Liver (tissue), 9 donors: ENCODE results near the gene LARGE1. TPM values are rescaled to one million over a fixed set of nuclear protein-coding genes. Genes with fewer than 3 reads are reported as not detected.

Experiments used
- DNase-seq: peaks from one replicate; pipeline ENCODE4 v3.0.0-alpha.2; 2017; ENCODE audit warnings: low spot score
- H3K27ac ChIP-seq, 2 donors: one replicate each; pipeline ENCODE4 v1.7.0; 2013; ENCODE audit warnings: inconsistent platforms in 2 of 2, low read length in 2 of 2, control low read depth in 1 of 2, low read depth in 1 of 2, mild to moderate bottlenecking in 1 of 2
- H3K27me3 ChIP-seq, 4 donors: one replicate each; pipeline versions ENCODE4 v1.6.1 to v1.7.0; 2013; ENCODE audit warnings: low read length in 3 of 4, inconsistent platforms in 1 of 4, mild to moderate bottlenecking in 1 of 4, moderate library complexity in 1 of 4; ENCODE audit not compliant: control insufficient read depth in 4 of 4, insufficient read depth in 4 of 4
- H3K36me3 ChIP-seq, 4 donors: one replicate each; pipeline versions ENCODE4 v1.6.1 to v1.7.0; 2013; ENCODE audit warnings: low read length in 3 of 4, mild to moderate bottlenecking in 3 of 4, low read depth in 1 of 4, moderate library complexity in 1 of 4; ENCODE audit not compliant: control insufficient read depth in 4 of 4, insufficient read depth in 3 of 4
- H3K4me1 ChIP-seq, 4 donors: one replicate each; pipeline versions ENCODE4 v1.6.1 to v1.7.0; 2013; ENCODE audit warnings: low read length in 3 of 4, mild to moderate bottlenecking in 3 of 4, moderate library complexity in 1 of 4; ENCODE audit not compliant: control insufficient read depth in 4 of 4, insufficient read depth in 4 of 4
- H3K4me3 ChIP-seq, 3 donors: one replicate each; pipeline versions ENCODE4 v1.6.1 to v1.7.0; 2013; ENCODE audit warnings: low read length in 3 of 3, control low read depth in 1 of 3, low read depth in 1 of 3, mild to moderate bottlenecking in 1 of 3
- H3K9ac ChIP-seq, 2 donors: one replicate each; pipeline ENCODE4 v1.7.0; 2013; ENCODE audit warnings: low read length in 2 of 2, mild to moderate bottlenecking in 2 of 2, moderate library complexity in 2 of 2, control low read depth in 1 of 2, low read depth in 1 of 2
- H3K9me3 ChIP-seq, 4 donors: one replicate each; pipeline versions ENCODE4 v1.6.1 to v1.7.0; 2013; ENCODE audit warnings: low read length in 3 of 4; ENCODE audit not compliant: control insufficient read depth in 4 of 4
- ATF3 ChIP-seq: IDR thresholded peaks from 2 replicates; pipeline ENCODE4 v1.6.1; 2016; ENCODE audit warnings: antibody characterized with exemption
- CTCF ChIP-seq: fragments of 150-350 bp; IDR thresholded peaks from 2 replicates; pipeline ENCODE4 v1.5.1; 2017; ENCODE audit warnings: improper control_type of control experiment, low read depth, low read length; ENCODE audit not compliant: missing input control
- EGR1 ChIP-seq, 2 donors: IDR thresholded peaks; 2 replicates each; pipeline ENCODE4 v1.6.1; 2016 to 2018; ENCODE audit warnings: antibody characterized with exemption in 2 of 2, low read depth in 2 of 2
- FOXA1 ChIP-seq: IDR thresholded peaks from 2 replicates; pipeline ENCODE4 v1.6.1; 2016; ENCODE audit warnings: antibody characterized with exemption
- FOXA2 ChIP-seq: IDR thresholded peaks from 2 replicates; pipeline ENCODE4 v1.6.1; 2016; ENCODE audit warnings: antibody characterized with exemption
- HNF4G ChIP-seq: IDR thresholded peaks from 2 replicates; pipeline ENCODE4 v1.6.1; 2016; ENCODE audit warnings: antibody characterized with exemption
- JUND ChIP-seq, 2 donors: IDR thresholded peaks; 2 replicates each; pipeline ENCODE4 v1.6.1; 2016; ENCODE audit warnings: antibody characterized with exemption in 2 of 2
- MAX ChIP-seq: IDR thresholded peaks from 2 replicates; pipeline ENCODE4 v1.6.1; 2016; ENCODE audit warnings: antibody characterized with exemption
- NR2F2 ChIP-seq: IDR thresholded peaks from 2 replicates; pipeline ENCODE4 v1.6.1; 2016; ENCODE audit warnings: antibody characterized with exemption
- REST ChIP-seq: IDR thresholded peaks from 2 replicates; pipeline ENCODE4 v1.6.1; 2016; ENCODE audit warnings: antibody characterized with exemption, mild to moderate bottlenecking
- RXRA ChIP-seq, 2 donors: IDR thresholded peaks; 2 replicates each; pipeline ENCODE4 v1.6.1; 2017 to 2018; ENCODE audit warnings: antibody characterized with exemption in 2 of 2, mild to moderate bottlenecking in 1 of 2
- SP1 ChIP-seq: IDR thresholded peaks from 2 replicates; pipeline ENCODE4 v1.6.1; 2018; ENCODE audit warnings: antibody characterized with exemption, mild to moderate bottlenecking
- TAF1 ChIP-seq: conservative IDR thresholded peaks from 2 replicates; pipeline ENCODE4 v1.6.1; 2016; ENCODE audit warnings: antibody characterized with exemption, mild to moderate bottlenecking
- YY1 ChIP-seq: IDR thresholded peaks from 2 replicates; pipeline ENCODE4 v1.6.1; 2016; ENCODE audit warnings: antibody characterized with exemption, mild to moderate bottlenecking
- ZBTB33 ChIP-seq: IDR thresholded peaks from 2 replicates; pipeline ENCODE4 v1.6.1; 2016; ENCODE audit warnings: antibody characterized with exemption
- WGBS: extraction: QIAGEN DNeasy Blood & Tissue Kit; methylation state at CpG from one replicate; pipeline ENCODE4 v1.1.7; 2013; 5-methylcytosine and 5-hydroxymethylcytosine counted together
- polyA plus RNA-seq, 2 donors: library from polyadenylated mRNA; stranded (reverse) in 1 of 2; unstranded in 1 of 2; fragments of 200-250 nt in 1 of 2; fragments of >200 nt in 1 of 2; fragmentation: Nextera tagmentation in 1 of 2; extraction: Ambion mirVana in 1 of 2; gene quantifications; one replicate each; pipeline versions ENCODE4 v1.2.1 to v1.2.3, GENCODE V29; 2013 to 2015
- total RNA-seq, 2 donors: library from RNA; depleted of rRNA; stranded (reverse); fragments of >200 nt; gene quantifications; one replicate each; pipeline ENCODE4 v1.2.3, GENCODE V29; 2014
- donor health status: healthy.
- donor health status: healthy.
- donor health status: healthy.
- donor health status: healthy.
- donor health status: healthy.

LARGE1 gene
- total and polyA plus RNA-seq, 4 donors, result 2.3 to 14.1 (median 5.7) TPM

- 95% methylated on average over 2 of the region's 2 CpGs for WGBS
- no peaks in the 10 kb centered on the region for H3K36me3 ChIP-seq
- H3K9me3 ChIP-seq, result no peaks in the 10 kb centered on the region
- no peak overlapping the region for H3K27ac ChIP-seq
- no peak overlapping the region for H3K9ac ChIP-seq
- peaks cover 0 to 5% (median 3%) of the 10 kb centered on the region in 4 donors for H3K4me1 ChIP-seq
- no peaks in the 10 kb centered on the region for H3K27me3 ChIP-seq
- TF ChIP-seq SP1, result no peak
- no peak for TF ChIP-seq FOXA1
- TF ChIP-seq NR2F2, result no peak
- no peak for TF ChIP-seq MAX
- no peak for TF ChIP-seq ATF3
- TF ChIP-seq FOXA2, result no peak
- TF ChIP-seq REST, result no peak
- no peak for TF ChIP-seq TAF1
- no peak for TF ChIP-seq YY1
- TF ChIP-seq JUND (IDR thresholded peaks at IDR 0.05), result no peak
- TF ChIP-seq EGR1 (IDR thresholded peaks at IDR 0.05; ENCODE audit: low read depth in 2 of 2), result no peak
- no peak for DNase-seq
- no peak overlapping the region for H3K4me3 ChIP-seq
These were observed 191.4 kb downstream of the LARGE1 start for GRCh38 chr22:33728847-33729246.

GRCh38 chr22:33726294-33726734, 194.0 kb downstream of the LARGE1 start:
- 87% methylated on average over 3 of the region's 3 CpGs for WGBS

GRCh38 chr22:33723915-33724314, 196.4 kb downstream of the LARGE1 start:
- Histone ChIP-seq H3K4me3 (no peak overlapping the region), H3K27me3 (no peaks in the 10 kb centered on the region), H3K36me3 (no peaks in the 10 kb centered on the region), H3K9me3 (no peaks in the 10 kb centered on the region), H3K27ac (no peak overlapping the region), H3K9ac (no peak overlapping the region), H3K4me1 (peaks cover 2 to 14% (median 9%) of the 10 kb centered on the region in 4 donors)
- 82% methylated on average over 11 of the region's 11 CpGs for WGBS
- DNase-seq, result no peak
- no peak for TF ChIP-seq JUND (IDR thresholded peaks at IDR 0.05)
- no peak for TF ChIP-seq FOXA1
- no peak for TF ChIP-seq NR2F2
- TF ChIP-seq RXRA (IDR thresholded peaks at IDR 0.05), result no peak
- TF ChIP-seq SP1, result no peak
- TF ChIP-seq ZBTB33, result no peak
- TF ChIP-seq REST, result no peak
- TF ChIP-seq HNF4G, result no peak
- TF ChIP-seq FOXA2, result no peak
- TF ChIP-seq CTCF, result no peak

More at GRCh38 chr22:33726294-33726734, 194.0 kb downstream of the LARGE1 start:
- H3K9ac ChIP-seq, result no peak overlapping the region
- no peaks in the 10 kb centered on the region for H3K36me3 ChIP-seq
- H3K9me3 ChIP-seq, result no peaks in the 10 kb centered on the region
- no peaks in the 10 kb centered on the region for H3K27me3 ChIP-seq
- peaks cover 0 to 5% (median 3%) of the 10 kb centered on the region in 4 donors for H3K4me1 ChIP-seq
- no peak overlapping the region for H3K27ac ChIP-seq
- no peak for DNase-seq
- H3K4me3 ChIP-seq, result no peak overlapping the region
- TF ChIP-seq NR2F2 (no peak), FOXA1 (no peak), FOXA2 (no peak), ATF3 (no peak), EGR1 (IDR thresholded peaks at IDR 0.05; ENCODE audit: low read depth in 2 of 2) (no peak)
